HG03095 (cell line): Measurements from ENCODE around the gene SHISA7.
A peak's percentile ranks its signal among the peaks of the same experiment; 100 is the strongest.

Source experiments
- ATAC-seq: cut with Tn5 transposase; IDR thresholded peaks from one replicate; pipeline ENCODE4 v1.9.1; 2021; ENCODE audit warnings: moderate library complexity; ENCODE audit not compliant: unreplicated experiment

SHISA7 gene

DNA sequence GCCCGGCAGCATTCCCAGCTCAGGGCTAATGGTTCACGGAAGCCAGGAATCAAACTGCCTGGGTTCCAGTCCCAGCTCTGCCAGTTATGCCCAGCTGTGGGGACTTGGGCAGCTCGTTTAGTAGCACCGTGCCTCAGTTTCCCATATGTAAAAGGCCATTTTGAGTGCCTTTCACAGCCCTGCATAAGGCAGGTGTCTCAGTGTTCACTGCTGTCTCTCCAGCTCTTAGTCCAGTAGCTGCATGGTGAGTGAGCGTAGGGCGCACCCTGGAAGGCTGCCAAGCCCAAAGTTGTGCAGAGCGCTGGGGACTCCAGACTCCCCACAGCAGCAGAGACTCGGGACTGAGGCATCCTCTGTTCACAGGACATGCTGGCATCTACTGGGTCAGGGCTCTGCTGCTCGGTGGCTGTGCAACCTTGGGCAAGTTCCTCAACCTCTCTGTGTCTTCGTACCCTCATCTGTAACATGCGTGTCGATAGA, 51.9 kb downstream of the SHISA7 start:
- ATAC-seq: no peak

DNA sequence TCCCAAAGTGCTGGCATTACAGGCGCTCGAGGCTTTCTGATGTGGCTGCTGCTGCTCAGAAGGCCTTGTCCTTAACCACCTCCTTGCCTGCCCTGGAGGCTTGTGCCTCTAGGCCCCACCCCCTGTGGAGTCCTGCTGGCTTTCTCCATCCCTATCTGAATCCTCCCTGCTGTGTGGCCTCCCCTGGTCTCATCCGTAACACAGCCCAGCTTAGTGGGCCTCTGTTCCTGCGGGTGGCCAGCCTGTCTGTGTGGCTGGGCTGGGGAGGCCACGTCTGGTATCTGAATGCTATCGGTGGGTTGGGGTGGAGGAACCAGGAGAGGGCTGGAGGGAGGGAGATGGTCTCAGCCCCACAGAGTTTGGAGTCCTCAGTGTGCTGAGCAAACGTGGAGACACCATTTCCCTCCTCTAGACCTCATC, 52.6 kb downstream of the SHISA7 start:
- ATAC-seq: no peak

- no peak for ATAC-seq
Observed at GRCh38 chr19:55389386-55390317, 53.4 kb downstream of the SHISA7 start.

GRCh38 chr19:55387736-55388497, 55.2 kb downstream of the SHISA7 start:
- no peak for ATAC-seq

GRCh38 chr19:55386493-55386971, 56.6 kb downstream of the SHISA7 start:
- ATAC-seq: no peak

GRCh38 chr19:55385724-55386492, 57.2 kb downstream of the SHISA7 start, which contains the start of gene RPL28:
TSS of gene RPL28 (plus strand) at chr19:55385932. CDS start at chr19:55386358, 426 bp downstream.
- ATAC-seq: peak; percentile 53

- peak; percentile 39 for ATAC-seq
Observed at GRCh38 chr19:55384920-55385723, 58.0 kb downstream of the SHISA7 start.

DNA sequence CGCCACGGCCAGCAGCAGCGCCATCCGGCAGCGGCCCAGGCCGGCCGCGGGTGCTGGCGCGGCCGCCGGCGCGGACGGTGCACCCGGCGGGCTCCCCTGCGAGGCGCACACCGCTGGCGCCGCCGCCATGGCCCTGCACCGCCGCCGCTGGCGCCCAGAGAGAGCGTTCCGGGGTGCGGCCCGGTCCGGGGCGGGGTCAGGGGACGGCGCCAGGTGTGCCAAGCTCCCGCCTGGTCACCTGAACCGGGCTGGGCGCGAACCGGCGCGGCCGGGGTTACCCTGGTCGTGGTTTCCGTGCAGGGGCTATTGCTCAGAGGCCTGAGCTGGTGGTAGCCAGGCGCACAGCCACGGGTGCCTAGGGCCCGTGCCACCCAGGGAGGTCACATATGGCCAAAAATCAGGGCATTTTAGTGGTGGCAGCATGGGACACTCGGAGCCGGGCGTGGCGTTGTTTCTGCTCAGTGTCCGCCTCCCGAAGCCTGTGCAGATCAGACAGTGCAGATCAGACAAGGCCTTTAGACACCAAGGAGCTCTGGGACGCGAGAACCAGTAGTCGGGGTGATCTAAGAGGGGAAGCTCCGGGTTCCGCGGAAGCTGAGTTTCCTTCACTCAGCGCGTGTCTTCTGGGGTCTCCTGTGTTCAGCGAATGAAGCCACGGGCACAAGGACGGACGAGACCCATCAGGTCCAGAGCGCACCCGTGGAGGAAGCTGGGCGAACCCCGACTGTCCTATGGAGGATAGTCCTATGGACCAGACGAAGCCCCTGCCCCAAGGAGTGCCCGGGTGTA, 58.8 kb downstream of the SHISA7 start, which contains the start of gene TMEM238:
TSS of gene TMEM238 (minus strand) at position 162 of the 789 bp plus-strand sequence. CDS start at position 129, 33 bp downstream.
- no peak for ATAC-seq

GRCh38 chr19:55383279-55384130, 59.6 kb downstream of the SHISA7 start:
- ATAC-seq: no peak

DNA sequence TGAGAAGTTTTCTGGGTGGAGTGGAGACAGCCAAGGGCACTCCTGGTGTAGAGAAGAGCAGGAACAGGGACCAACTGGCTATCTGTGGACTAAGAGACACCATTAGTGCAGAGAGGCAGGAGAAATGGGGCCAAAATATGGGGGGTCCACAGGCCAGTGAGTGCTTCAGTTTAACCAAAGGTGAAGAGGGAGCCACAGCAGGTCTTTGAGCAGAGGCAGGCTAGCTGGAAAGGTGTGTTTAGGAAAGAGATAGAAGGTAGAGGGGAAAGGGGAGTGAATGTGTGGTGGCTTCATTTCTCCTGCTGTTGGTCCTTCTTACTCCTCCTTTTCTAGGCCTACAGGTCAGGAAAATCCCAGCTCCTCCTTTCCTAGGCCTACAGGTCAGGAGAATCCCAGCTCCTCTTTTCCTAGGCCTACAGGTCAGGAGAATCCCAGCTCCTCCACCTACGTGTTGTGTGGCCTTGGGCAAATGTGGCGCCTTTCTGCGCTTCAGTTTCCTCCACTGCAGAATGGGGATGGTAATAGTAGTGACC, 60.5 kb downstream of the SHISA7 start:
- no peak for ATAC-seq

DNA sequence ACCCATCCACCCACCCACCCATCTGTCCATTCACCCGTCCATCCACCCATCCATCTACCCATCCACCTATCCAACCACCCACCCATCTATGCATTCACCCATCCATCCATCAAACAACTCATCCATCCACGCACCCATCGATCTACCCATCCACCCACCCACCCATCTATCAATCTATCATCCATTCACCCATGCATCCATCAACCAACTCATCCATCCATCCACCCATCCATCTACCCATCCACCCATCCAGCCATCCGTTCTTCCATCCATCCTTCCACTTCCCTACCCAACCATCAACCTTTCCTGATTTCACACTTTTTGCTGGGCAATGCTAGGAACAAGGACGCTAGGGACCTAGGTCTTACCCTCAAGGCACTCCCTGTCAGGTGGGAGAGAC, 61.1 kb downstream of the SHISA7 start:
- no peak for ATAC-seq

GRCh38 chr19:55379174-55379573, 63.9 kb downstream of the SHISA7 start:
- no peak for ATAC-seq
